WTC11 (cell line): Measurements from ENCODE around the gene CDH16. TPM values are rescaled to one million over a fixed set of nuclear protein-coding genes. Genes with fewer than 3 reads are reported as not detected.
A peak's percentile ranks its signal among the peaks of the same experiment; 100 is the strongest.

Experiments used
- ATAC-seq: fragments of 200-7000 bp; cut with Tn5 transposase; 2 replicates; pipeline ENCODE4 v1.10.0; 2021; ENCODE audit warnings: mild to moderate bottlenecking, moderate library complexity
- CTCF ChIA-PET: fragments of 300-600 bp; sonication (Branson Sonifier 250); formaldehyde crosslinking; loops from one replicate; lab custom pipeline; 2021; ENCODE audit warnings: antibody characterized with exemption; lab: Charles Lee
- POLR2A ChIA-PET: fragments of 350-600 bp; sonication (Branson Sonifier 250); formaldehyde crosslinking; loops from one replicate; lab custom pipeline; 2021; ENCODE audit warnings: antibody characterized with exemption; lab: Charles Lee
- DNase-seq: peaks from one replicate; pipeline ENCODE4 v3.0.0; 2021; ENCODE audit warnings: low spot score
- H3K27ac Mint-ChIP-seq: 2 replicates; pipeline ENCODE4 v1.8.0; 2021; ENCODE audit warnings: mixed read lengths
- H3K27me3 Mint-ChIP-seq: 2 replicates; pipeline ENCODE4 v1.8.0; 2021; ENCODE audit warnings: low read depth, mild to moderate bottlenecking, moderate library complexity, mixed read lengths
- H3K36me3 Mint-ChIP-seq: 2 replicates; pipeline ENCODE4 v1.8.0; 2021; ENCODE audit warnings: mixed read lengths
- H3K4me1 Mint-ChIP-seq: 2 replicates; pipeline ENCODE4 v1.8.0; 2022; ENCODE audit warnings: mixed read lengths
- H3K4me3 Mint-ChIP-seq: 2 replicates; pipeline ENCODE4 v1.8.0; 2021; ENCODE audit warnings: mild to moderate bottlenecking, moderate library complexity, mixed read lengths
- H3K9me3 Mint-ChIP-seq: 2 replicates; pipeline ENCODE4 v1.8.0; 2021; ENCODE audit warnings: mixed read lengths
- CREB1 ChIP-seq: sonication (generic); formaldehyde crosslinking; IDR thresholded peaks from 2 replicates; pipeline ENCODE4 v1.8.0; 2023; ENCODE audit warnings: mild to moderate bottlenecking, missing genetic modification reagents
- FOXP1 ChIP-seq: sonication (generic); formaldehyde crosslinking; IDR thresholded peaks from 2 replicates; pipeline ENCODE4 v1.8.0; 2022; ENCODE audit warnings: missing genetic modification reagents, mild to moderate bottlenecking, moderate library complexity, borderline replicate concordance
- GRHL2 ChIP-seq: fragments of 250-450 bp; sonication (Bioruptor Pico); IDR thresholded peaks from 2 replicates; pipeline ENCODE4 v1.8.0; 2022; ENCODE audit warnings: mild to moderate bottlenecking, moderate library complexity; ENCODE audit not compliant: insufficient replicate concordance, severe bottlenecking
- HMGA2 ChIP-seq: fragments of 250-450 bp; sonication (Bioruptor Pico); IDR thresholded peaks from 2 replicates; pipeline ENCODE4 v1.4.0; 2021; ENCODE audit warnings: mild to moderate bottlenecking, moderate library complexity
- NFE2L1 ChIP-seq: sonication (generic); formaldehyde crosslinking; IDR thresholded peaks from 2 replicates; pipeline ENCODE4 v1.8.1; 2023; ENCODE audit warnings: missing genetic modification reagents
- PRRX2 ChIP-seq: fragments of 250-450 bp; sonication (Bioruptor Pico); IDR thresholded peaks from 2 replicates; pipeline ENCODE4 v1.8.0; 2021; ENCODE audit warnings: mild to moderate bottlenecking
- SOX15 ChIP-seq: fragments of 250-450 bp; sonication (Bioruptor Pico); IDR thresholded peaks from 2 replicates; pipeline ENCODE4 v1.9.0; 2021; ENCODE audit warnings: mild to moderate bottlenecking
- ZNF138 ChIP-seq: sonication (generic); formaldehyde crosslinking; conservative IDR thresholded peaks from 2 replicates; pipeline ENCODE4 v1.8.1; 2022; ENCODE audit warnings: mild to moderate bottlenecking, moderate library complexity, missing genetic modification reagents
- ZNF232 ChIP-seq: sonication (generic); formaldehyde crosslinking; IDR thresholded peaks from 2 replicates; pipeline ENCODE4 v1.8.0; 2022; ENCODE audit warnings: mild to moderate bottlenecking, missing genetic modification reagents
- ZNF263 ChIP-seq: sonication (generic); formaldehyde crosslinking; IDR thresholded peaks from 2 replicates; pipeline ENCODE4 v1.8.1; 2022; ENCODE audit warnings: low read depth, mild to moderate bottlenecking, moderate library complexity, missing genetic modification reagents
- ZNF317 ChIP-seq: sonication (generic); formaldehyde crosslinking; IDR thresholded peaks from 2 replicates; pipeline ENCODE4 v1.8.1; 2023; ENCODE audit warnings: low read depth, mild to moderate bottlenecking, moderate library complexity, missing genetic modification reagents, borderline replicate concordance
- ZNF423 ChIP-seq: fragments of 250-450 bp; sonication (Bioruptor Pico); IDR thresholded peaks from 2 replicates; pipeline ENCODE4 v2.1.2; 2022; ENCODE audit warnings: mild to moderate bottlenecking, moderate library complexity
- ZNF671 ChIP-seq: fragments of 250-450 bp; sonication (Bioruptor Pico); IDR thresholded peaks from 2 replicates; pipeline ENCODE4 v1.8.0; 2021; ENCODE audit warnings: mild to moderate bottlenecking
- total RNA-seq: library from RNA; stranded (reverse); gene quantifications from 3 replicates; pipeline ENCODE4 v1.2.3, GENCODE V29; 2021
- TF ChIP-seq, protein P1 (sequence below): sonication (generic); formaldehyde crosslinking; IDR thresholded peaks from 2 replicates; pipeline ENCODE4 v1.8.0; 2023; ENCODE audit warnings: missing genetic modification reagents, mild to moderate bottlenecking, borderline replicate concordance
- TF ChIP-seq, protein P2 (sequence below): fragments of 200-600 bp; IDR thresholded peaks from 2 replicates; pipeline ENCODE4 v1.8.0; 2022; ENCODE audit warnings: antibody characterized with exemption
- TF ChIP-seq, protein P3 (sequence below): sonication (generic); formaldehyde crosslinking; IDR thresholded peaks from 2 replicates; pipeline ENCODE4 v1.8.1; 2023; ENCODE audit warnings: mild to moderate bottlenecking, missing genetic modification reagents, moderate library complexity
- TF ChIP-seq, protein P4 (sequence below): sonication (generic); formaldehyde crosslinking; IDR thresholded peaks from 2 replicates; pipeline ENCODE4 v1.8.0; 2022; ENCODE audit warnings: missing genetic modification reagents
- TF ChIP-seq, protein P5 (sequence below): sonication (generic); formaldehyde crosslinking; IDR thresholded peaks from 2 replicates; pipeline ENCODE4 v1.8.0; 2022; ENCODE audit warnings: mild to moderate bottlenecking, missing genetic modification reagents
- TF ChIP-seq, protein P6 (sequence below): sonication (generic); formaldehyde crosslinking; IDR thresholded peaks from 2 replicates; pipeline ENCODE4 v1.8.1; 2023; ENCODE audit warnings: mild to moderate bottlenecking, moderate library complexity, missing genetic modification reagents

Gene CDH16
- total RNA-seq, 1 experiment from 2014 or later, result not detected

DNA sequence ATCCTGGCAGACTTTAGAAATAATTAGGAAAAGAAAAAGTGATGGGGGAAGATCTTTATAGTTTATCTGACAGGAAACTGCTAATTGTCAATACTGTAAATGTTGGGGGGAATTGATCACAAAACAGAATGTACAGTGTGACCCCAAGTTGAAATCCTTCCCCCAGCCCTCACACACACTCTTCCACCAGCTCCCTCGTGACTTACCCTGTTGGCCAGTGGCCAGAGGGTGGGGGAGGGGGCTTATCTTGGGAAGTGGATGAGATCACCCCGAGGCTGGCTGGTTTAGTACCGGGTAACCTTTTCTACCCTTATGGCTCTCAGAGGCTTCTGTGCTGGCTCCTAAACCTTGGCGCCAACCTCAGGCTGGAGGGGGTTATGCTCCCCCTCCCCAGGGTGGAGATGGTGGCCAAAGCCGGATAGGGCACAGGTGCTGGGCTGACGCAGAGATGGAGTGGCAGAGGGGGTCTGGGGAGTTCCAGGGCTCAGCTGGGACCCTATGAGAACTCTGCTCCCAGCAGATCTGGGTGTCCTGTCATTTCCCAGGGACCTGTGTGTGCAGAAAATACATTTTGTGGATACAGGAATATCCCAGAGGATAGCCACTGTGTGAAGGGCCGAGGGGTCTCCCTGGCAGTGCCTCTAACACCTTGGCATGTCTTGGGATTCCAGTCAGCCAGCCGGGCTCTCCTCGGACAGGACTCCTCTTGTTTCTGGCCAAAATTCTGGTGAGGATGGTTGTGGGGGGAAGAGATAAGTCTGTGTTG is 18.6 kb downstream of the CDH16 start:
- DNase-seq, result no peak
- POLR2A ChIA-PET, result no interaction called here
- ATAC-seq, result peak; percentile 41
- H3K27ac Mint-ChIP-seq, result no peak overlapping the region
- H3K36me3 Mint-ChIP-seq, result no peaks in the 10 kb centered on the region
- H3K9me3 Mint-ChIP-seq, result no peaks in the 10 kb centered on the region
- CTCF ChIA-PET, result interaction anchor here (0.6 to 3.0 kb wide), 8 partner anchors 10 to 269 kb away, joined by 3 to 32 read pairs (median 6); partner anchors contain the start of gene PDP2
- TF ChIP-seq, protein P1, sequence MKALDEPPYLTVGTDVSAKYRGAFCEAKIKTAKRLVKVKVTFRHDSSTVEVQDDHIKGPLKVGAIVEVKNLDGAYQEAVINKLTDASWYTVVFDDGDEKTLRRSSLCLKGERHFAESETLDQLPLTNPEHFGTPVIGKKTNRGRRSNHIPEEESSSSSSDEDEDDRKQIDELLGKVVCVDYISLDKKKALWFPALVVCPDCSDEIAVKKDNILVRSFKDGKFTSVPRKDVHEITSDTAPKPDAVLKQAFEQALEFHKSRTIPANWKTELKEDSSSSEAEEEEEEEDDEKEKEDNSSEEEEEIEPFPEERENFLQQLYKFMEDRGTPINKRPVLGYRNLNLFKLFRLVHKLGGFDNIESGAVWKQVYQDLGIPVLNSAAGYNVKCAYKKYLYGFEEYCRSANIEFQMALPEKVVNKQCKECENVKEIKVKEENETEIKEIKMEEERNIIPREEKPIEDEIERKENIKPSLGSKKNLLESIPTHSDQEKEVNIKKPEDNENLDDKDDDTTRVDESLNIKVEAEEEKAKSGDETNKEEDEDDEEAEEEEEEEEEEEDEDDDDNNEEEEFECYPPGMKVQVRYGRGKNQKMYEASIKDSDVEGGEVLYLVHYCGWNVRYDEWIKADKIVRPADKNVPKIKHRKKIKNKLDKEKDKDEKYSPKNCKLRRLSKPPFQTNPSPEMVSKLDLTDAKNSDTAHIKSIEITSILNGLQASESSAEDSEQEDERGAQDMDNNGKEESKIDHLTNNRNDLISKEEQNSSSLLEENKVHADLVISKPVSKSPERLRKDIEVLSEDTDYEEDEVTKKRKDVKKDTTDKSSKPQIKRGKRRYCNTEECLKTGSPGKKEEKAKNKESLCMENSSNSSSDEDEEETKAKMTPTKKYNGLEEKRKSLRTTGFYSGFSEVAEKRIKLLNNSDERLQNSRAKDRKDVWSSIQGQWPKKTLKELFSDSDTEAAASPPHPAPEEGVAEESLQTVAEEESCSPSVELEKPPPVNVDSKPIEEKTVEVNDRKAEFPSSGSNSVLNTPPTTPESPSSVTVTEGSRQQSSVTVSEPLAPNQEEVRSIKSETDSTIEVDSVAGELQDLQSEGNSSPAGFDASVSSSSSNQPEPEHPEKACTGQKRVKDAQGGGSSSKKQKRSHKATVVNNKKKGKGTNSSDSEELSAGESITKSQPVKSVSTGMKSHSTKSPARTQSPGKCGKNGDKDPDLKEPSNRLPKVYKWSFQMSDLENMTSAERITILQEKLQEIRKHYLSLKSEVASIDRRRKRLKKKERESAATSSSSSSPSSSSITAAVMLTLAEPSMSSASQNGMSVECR (CRISPR knock-in tag), result no peak
- TF ChIP-seq FOXP1, result no peak
- no peak for TF ChIP-seq ZNF317 (CRISPR knock-in tag)
- no peak for TF ChIP-seq ZNF423 (CRISPR knock-in tag)
- H3K27me3 Mint-ChIP-seq, result no peaks in the 10 kb centered on the region; the same call in 1 of the 2 replicates
- peaks cover 8% of the 10 kb centered on the region for H3K4me1 Mint-ChIP-seq
- no peak overlapping the region for H3K4me3 Mint-ChIP-seq

DNA sequence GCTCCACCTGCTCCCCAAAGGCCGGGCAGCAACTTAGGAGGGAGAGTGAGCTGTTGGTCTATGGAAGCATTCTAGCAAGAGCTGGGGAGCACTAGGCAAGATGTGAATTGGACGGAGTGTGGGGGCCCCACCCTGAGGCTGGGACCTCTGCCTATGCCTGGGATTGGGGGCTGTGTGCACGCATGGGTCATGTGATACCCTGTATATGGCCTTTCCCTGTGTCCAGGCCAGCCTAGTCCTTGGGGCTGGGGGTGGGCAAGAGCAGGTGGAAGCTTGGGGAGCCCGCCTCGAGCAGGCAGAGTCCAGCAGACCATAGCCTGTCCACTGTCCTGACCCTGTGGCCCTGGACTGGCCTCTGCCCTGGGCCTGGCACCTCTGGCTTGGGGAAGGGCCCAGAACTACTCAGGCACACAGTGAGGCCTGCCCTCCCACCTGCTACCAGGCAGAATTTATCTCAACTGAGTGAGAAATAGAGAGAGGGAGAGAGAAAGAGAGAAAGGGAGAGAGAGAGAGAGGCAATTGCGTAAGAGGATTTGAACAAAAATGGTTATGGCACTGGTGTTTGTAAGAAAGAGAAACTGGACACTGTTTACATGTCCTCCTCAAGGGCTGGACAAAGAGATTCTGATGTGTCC is 19.3 kb downstream of the CDH16 start:
- POLR2A ChIA-PET, result no interaction called here
- TF ChIP-seq, protein P2, sequence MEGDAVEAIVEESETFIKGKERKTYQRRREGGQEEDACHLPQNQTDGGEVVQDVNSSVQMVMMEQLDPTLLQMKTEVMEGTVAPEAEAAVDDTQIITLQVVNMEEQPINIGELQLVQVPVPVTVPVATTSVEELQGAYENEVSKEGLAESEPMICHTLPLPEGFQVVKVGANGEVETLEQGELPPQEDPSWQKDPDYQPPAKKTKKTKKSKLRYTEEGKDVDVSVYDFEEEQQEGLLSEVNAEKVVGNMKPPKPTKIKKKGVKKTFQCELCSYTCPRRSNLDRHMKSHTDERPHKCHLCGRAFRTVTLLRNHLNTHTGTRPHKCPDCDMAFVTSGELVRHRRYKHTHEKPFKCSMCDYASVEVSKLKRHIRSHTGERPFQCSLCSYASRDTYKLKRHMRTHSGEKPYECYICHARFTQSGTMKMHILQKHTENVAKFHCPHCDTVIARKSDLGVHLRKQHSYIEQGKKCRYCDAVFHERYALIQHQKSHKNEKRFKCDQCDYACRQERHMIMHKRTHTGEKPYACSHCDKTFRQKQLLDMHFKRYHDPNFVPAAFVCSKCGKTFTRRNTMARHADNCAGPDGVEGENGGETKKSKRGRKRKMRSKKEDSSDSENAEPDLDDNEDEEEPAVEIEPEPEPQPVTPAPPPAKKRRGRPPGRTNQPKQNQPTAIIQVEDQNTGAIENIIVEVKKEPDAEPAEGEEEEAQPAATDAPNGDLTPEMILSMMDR, result no peak
- TF ChIP-seq, protein P3, sequence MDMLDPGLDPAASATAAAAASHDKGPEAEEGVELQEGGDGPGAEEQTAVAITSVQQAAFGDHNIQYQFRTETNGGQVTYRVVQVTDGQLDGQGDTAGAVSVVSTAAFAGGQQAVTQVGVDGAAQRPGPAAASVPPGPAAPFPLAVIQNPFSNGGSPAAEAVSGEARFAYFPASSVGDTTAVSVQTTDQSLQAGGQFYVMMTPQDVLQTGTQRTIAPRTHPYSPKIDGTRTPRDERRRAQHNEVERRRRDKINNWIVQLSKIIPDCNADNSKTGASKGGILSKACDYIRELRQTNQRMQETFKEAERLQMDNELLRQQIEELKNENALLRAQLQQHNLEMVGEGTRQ (CRISPR knock-in tag), result no peak
- TF ChIP-seq, protein P4, sequence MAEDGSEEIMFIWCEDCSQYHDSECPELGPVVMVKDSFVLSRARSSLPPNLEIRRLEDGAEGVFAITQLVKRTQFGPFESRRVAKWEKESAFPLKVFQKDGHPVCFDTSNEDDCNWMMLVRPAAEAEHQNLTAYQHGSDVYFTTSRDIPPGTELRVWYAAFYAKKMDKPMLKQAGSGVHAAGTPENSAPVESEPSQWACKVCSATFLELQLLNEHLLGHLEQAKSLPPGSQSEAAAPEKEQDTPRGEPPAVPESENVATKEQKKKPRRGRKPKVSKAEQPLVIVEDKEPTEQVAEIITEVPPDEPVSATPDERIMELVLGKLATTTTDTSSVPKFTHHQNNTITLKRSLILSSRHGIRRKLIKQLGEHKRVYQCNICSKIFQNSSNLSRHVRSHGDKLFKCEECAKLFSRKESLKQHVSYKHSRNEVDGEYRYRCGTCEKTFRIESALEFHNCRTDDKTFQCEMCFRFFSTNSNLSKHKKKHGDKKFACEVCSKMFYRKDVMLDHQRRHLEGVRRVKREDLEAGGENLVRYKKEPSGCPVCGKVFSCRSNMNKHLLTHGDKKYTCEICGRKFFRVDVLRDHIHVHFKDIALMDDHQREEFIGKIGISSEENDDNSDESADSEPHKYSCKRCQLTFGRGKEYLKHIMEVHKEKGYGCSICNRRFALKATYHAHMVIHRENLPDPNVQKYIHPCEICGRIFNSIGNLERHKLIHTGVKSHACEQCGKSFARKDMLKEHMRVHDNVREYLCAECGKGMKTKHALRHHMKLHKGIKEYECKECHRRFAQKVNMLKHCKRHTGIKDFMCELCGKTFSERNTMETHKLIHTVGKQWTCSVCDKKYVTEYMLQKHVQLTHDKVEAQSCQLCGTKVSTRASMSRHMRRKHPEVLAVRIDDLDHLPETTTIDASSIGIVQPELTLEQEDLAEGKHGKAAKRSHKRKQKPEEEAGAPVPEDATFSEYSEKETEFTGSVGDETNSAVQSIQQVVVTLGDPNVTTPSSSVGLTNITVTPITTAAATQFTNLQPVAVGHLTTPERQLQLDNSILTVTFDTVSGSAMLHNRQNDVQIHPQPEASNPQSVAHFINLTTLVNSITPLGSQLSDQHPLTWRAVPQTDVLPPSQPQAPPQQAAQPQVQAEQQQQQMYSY (CRISPR knock-in tag), result no peak
- TF ChIP-seq GRHL2 (CRISPR knock-in tag) (no peak), ZNF138 (CRISPR knock-in tag) (no peak), NFE2L1 (CRISPR knock-in tag) (no peak), CREB1 (CRISPR knock-in tag) (no peak), SOX15 (CRISPR knock-in tag) (no peak), PRRX2 (no peak), HMGA2 (CRISPR knock-in tag) (no peak), ZNF263 (CRISPR knock-in tag) (no peak), ZNF232 (CRISPR knock-in tag) (no peak), ZNF671 (CRISPR knock-in tag) (no peak)
- TF ChIP-seq, protein P5, sequence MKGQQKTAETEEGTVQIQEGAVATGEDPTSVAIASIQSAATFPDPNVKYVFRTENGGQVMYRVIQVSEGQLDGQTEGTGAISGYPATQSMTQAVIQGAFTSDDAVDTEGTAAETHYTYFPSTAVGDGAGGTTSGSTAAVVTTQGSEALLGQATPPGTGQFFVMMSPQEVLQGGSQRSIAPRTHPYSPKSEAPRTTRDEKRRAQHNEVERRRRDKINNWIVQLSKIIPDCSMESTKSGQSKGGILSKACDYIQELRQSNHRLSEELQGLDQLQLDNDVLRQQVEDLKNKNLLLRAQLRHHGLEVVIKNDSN (CRISPR knock-in tag), result no peak
- TF ChIP-seq, protein P6, sequence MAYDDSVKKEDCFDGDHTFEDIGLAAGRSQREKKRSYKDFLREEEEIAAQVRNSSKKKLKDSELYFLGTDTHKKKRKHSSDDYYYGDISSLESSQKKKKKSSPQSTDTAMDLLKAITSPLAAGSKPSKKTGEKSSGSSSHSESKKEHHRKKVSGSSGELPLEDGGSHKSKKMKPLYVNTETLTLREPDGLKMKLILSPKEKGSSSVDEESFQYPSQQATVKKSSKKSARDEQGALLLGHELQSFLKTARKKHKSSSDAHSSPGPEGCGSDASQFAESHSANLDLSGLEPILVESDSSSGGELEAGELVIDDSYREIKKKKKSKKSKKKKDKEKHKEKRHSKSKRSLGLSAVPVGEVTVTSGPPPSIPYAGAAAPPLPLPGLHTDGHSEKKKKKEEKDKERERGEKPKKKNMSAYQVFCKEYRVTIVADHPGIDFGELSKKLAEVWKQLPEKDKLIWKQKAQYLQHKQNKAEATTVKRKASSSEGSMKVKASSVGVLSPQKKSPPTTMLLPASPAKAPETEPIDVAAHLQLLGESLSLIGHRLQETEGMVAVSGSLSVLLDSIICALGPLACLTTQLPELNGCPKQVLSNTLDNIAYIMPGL (CRISPR knock-in tag), result no peak
- TF ChIP-seq, all 79 proteins: peak for 0
- CTCF ChIA-PET, result interaction anchor here (0.6 to 3.0 kb wide), 5 partner anchors 11 to 270 kb away, joined by 3 to 32 read pairs (median 4); partner anchors contain the start of gene PDP2
- Mint-ChIP-seq H3K27me3 (no peaks in the 10 kb centered on the region; the same call in 1 of the 2 replicates), H3K4me1 (peaks cover 8% of the 10 kb centered on the region), H3K27ac (no peak overlapping the region), H3K9me3 (no peaks in the 10 kb centered on the region), H3K4me3 (no peak overlapping the region), H3K36me3 (no peaks in the 10 kb centered on the region)
- DNase-seq (no peak), ATAC-seq (no peak)
